ENCODE results near the gene PTPRT. TPM values are rescaled to one million over a fixed set of nuclear protein-coding genes. Genes with fewer than 3 reads are reported as not detected.

Gene PTPRT
- total and polyA plus RNA-seq, 7 donors, result under 0.01 to 0.09 (median 0.03) TPM; not detected in 1

GRCh38 chr20:42957704-42958095, 232.0 kb downstream of the PTPRT start:
- Histone ChIP-seq H3K4me3 (no peak overlapping the region), H3K27ac (no peak overlapping the region), H3K9me3 (no peaks in the 10 kb centered on the region), H3K4me1 (no peaks in the 10 kb centered on the region), H3K36me3 (ENCODE audit: insufficient read depth in 1 of 2, low read depth in 1 of 2) (no peaks in the 10 kb centered on the region), H3K27me3 (ENCODE audit: insufficient read depth in 3 of 3, low read length in 2 of 3) (peaks cover 0 to 3% (median 0%) of the 10 kb centered on the region in 3 donors)
- DNase-seq (no peak), ATAC-seq (no peak)
- intact Hi-C loops (cut with DNase I), result no loop called here
- WGBS, 3 donors, result 71 to 83% (median 75%) methylated on average over 1 of the region's 1 CpG
- no peak for TF ChIP-seq CTCF (IDR thresholded peaks at IDR 0.05)

GRCh38 chr20:42957018-42957703, 232.5 kb downstream of the PTPRT start:
- no peak for DNase-seq
- Histone ChIP-seq H3K4me3 (no peak overlapping the region), H3K27me3 (ENCODE audit: insufficient read depth in 3 of 3, low read length in 2 of 3) (peaks cover 0 to 3% (median 0%) of the 10 kb centered on the region in 3 donors), H3K36me3 (ENCODE audit: insufficient read depth in 1 of 2, low read depth in 1 of 2) (no peaks in the 10 kb centered on the region), H3K4me1 (no peaks in the 10 kb centered on the region), H3K9me3 (no peaks in the 10 kb centered on the region), H3K27ac (no peak overlapping the region)
- no peak for ATAC-seq
- WGBS, 3 donors, result 56 to 59% (median 57%) methylated on average over 9 of the region's 9 CpGs
- TF ChIP-seq CTCF (IDR thresholded peaks at IDR 0.05), result no peak
- intact Hi-C loops (cut with DNase I), result no loop called here

GRCh38 chr20:42955713-42956112, 234.0 kb downstream of the PTPRT start:
- no peak overlapping the region for H3K4me3 ChIP-seq
- intact Hi-C loops (cut with DNase I), result no loop called here
- 81 to 92% (median 86%) methylated on average over 4 of the region's 4 CpGs for WGBS, 3 donors
- DNase-seq, result no peak
- no peaks in the 10 kb centered on the region for H3K9me3 ChIP-seq
- H3K27me3 ChIP-seq (ENCODE audit: insufficient read depth in 3 of 3, low read length in 2 of 3), result peaks cover 0 to 3% (median 0%) of the 10 kb centered on the region in 3 donors
- no peaks in the 10 kb centered on the region for H3K4me1 ChIP-seq
- TF ChIP-seq CTCF (IDR thresholded peaks at IDR 0.05), result no peak
- H3K36me3 ChIP-seq (ENCODE audit: insufficient read depth in 1 of 2, low read depth in 1 of 2), result no peaks in the 10 kb centered on the region
- no peak for ATAC-seq
- no peak overlapping the region for H3K27ac ChIP-seq

- H3K4me1 ChIP-seq, result no peaks in the 10 kb centered on the region
- ATAC-seq (no peak), DNase-seq (no peak)
- TF ChIP-seq CTCF (IDR thresholded peaks at IDR 0.05), result no peak
- H3K4me3 ChIP-seq, result no peak overlapping the region
- H3K9me3 ChIP-seq, result no peaks in the 10 kb centered on the region
- intact Hi-C loops (cut with DNase I), result no loop called here
- no peaks in the 10 kb centered on the region for H3K27me3 ChIP-seq (ENCODE audit: insufficient read depth in 3 of 3, low read length in 2 of 3)
- WGBS, 3 donors, result 38 to 60% (median 54%) methylated on average over 5 of the region's 5 CpGs
- H3K36me3 ChIP-seq (ENCODE audit: insufficient read depth in 1 of 2, low read depth in 1 of 2), result no peaks in the 10 kb centered on the region
- no peak overlapping the region for H3K27ac ChIP-seq
These were observed 234.8 kb downstream of the PTPRT start for GRCh38 chr20:42954951-42955350.

GRCh38 chr20:42949950-42950349, 239.8 kb downstream of the PTPRT start:
- ATAC-seq (no peak), DNase-seq (no peak)
- no peak for TF ChIP-seq CTCF (IDR thresholded peaks at IDR 0.05)
- H3K36me3 ChIP-seq (ENCODE audit: insufficient read depth in 1 of 2, low read depth in 1 of 2), result no peaks in the 10 kb centered on the region
- H3K9me3 ChIP-seq, result no peaks in the 10 kb centered on the region
- no peak overlapping the region for H3K4me3 ChIP-seq
- no peak overlapping the region for H3K27ac ChIP-seq
- H3K4me1 ChIP-seq, result no peaks in the 10 kb centered on the region
- WGBS, 3 donors, result 51 to 60% (median 55%) methylated on average over 7 of the region's 7 CpGs
- no peaks in the 10 kb centered on the region for H3K27me3 ChIP-seq (ENCODE audit: insufficient read depth in 3 of 3, low read length in 2 of 3)
- intact Hi-C loops (cut with DNase I), result no loop called here
